ENCODE results near the gene SCP2.

DNA sequence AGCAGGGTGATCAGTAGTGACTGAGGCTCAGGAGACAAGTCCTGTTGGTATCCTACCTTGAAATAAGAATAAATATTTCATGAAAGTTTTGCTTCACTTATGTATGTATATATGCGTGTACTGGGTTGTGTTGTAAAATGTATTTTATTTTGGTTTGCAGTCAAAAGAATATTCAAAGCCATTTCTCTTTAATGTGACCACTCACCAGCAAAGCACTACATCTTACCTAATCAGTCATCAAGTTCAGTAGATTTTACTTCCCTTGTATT, 11.0 kb downstream of the SCP2 start:
- TF ChIP-seq, protein P1, sequence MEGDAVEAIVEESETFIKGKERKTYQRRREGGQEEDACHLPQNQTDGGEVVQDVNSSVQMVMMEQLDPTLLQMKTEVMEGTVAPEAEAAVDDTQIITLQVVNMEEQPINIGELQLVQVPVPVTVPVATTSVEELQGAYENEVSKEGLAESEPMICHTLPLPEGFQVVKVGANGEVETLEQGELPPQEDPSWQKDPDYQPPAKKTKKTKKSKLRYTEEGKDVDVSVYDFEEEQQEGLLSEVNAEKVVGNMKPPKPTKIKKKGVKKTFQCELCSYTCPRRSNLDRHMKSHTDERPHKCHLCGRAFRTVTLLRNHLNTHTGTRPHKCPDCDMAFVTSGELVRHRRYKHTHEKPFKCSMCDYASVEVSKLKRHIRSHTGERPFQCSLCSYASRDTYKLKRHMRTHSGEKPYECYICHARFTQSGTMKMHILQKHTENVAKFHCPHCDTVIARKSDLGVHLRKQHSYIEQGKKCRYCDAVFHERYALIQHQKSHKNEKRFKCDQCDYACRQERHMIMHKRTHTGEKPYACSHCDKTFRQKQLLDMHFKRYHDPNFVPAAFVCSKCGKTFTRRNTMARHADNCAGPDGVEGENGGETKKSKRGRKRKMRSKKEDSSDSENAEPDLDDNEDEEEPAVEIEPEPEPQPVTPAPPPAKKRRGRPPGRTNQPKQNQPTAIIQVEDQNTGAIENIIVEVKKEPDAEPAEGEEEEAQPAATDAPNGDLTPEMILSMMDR (IDR thresholded peaks at IDR 0.05) = no peak
- no peak for TF ChIP-seq ZFX (IDR thresholded peaks at IDR 0.05; ENCODE audit: borderline replicate concordance)

Data from 22Rv1 (cell line).